Stimulated activated CD8-positive, alpha-beta memory T cell treated with anti-CD3 and anti-CD28 coated beads, Interleukin-7, amount 100 ng/mL, for 24 hours (primary cell): ENCODE results near the gene THOC6.
"Not testable (repeated sequence)": the region's sequence is repeated elsewhere in the genome, so short reads cannot be mapped to it uniquely, and the experiment has no call there.

Source experiments
- DNase-seq: peaks from one replicate; pipeline ENCODE4 v3.0.0-alpha.2; 2020; ENCODE audit warnings: low read depth

Gene THOC6

DNA sequence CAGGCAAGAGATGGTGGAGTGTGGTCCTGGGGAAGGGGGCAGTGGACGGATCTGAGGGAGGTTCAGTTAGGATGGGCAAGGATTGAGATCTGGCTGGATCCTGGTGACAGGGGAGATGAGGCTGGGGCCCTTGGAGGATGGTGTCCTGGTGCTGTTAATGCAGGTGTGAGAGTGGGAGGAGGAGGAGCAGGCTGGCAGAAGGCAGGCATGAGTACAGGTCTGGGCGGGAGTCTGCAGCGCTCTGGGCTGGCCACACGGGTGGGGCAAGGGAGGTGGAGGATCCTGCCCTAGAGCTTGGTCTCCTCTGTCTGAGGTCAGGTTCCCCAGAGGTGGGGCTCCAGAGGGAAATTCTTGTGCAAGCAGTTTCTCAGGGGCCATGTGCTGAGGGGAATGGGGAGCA is 48.3 kb downstream of the THOC6 start:
- not testable (repeated sequence) for DNase-seq

DNA sequence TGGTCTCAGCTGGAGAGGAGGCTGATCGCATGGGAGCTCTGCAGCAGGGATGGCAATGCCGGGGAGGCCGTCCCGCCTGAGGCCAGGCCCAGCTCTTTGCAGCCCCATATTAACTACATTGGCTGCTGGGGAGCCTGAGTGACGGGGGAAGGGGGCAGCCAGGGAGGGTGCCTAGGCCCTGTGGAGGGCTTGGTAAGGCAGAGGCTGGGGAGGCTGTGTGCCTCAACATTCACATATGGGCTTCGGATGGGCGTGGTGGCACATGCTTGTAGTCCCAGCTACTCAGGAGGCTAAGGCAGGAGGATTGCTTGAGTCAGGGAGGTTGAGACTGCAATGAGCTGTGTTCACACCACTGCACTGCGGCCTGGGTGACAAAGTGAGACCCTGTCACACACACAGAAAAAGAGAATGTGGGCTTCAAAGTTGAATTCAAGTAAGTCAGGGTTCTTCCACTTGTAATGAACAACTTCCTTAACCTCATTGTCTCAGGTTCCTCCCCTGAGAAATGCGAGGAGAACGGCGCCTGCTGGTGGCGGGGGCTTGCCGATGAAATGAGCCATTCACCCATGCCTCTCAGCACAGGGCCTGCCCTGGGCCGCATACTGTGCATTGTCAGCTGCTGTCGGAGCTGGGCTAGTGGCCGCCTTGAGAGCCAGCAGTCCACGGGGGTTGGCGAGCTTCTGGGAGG is 48.9 kb downstream of the THOC6 start:
- not testable (repeated sequence) for DNase-seq

DNA sequence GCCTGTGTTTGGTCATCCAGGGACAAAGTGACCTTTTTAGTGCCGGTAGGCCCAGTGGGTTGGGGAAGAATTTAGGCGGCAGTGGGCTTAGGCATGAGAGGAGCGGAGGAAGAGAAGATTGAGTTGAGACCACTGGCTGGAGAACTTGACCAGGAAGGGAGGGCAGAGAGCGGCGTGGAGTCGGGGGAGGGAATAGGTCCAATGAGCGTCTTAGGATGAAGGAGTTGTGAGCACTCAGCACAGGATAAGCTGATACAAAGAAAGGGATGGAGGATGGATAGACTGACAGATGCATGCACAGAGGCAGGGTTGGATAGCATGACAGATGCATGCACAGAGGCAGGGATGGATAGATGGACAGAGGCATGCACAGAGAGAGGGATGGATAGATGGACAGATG is 49.6 kb downstream of the THOC6 start:
- no peak for DNase-seq

DNA sequence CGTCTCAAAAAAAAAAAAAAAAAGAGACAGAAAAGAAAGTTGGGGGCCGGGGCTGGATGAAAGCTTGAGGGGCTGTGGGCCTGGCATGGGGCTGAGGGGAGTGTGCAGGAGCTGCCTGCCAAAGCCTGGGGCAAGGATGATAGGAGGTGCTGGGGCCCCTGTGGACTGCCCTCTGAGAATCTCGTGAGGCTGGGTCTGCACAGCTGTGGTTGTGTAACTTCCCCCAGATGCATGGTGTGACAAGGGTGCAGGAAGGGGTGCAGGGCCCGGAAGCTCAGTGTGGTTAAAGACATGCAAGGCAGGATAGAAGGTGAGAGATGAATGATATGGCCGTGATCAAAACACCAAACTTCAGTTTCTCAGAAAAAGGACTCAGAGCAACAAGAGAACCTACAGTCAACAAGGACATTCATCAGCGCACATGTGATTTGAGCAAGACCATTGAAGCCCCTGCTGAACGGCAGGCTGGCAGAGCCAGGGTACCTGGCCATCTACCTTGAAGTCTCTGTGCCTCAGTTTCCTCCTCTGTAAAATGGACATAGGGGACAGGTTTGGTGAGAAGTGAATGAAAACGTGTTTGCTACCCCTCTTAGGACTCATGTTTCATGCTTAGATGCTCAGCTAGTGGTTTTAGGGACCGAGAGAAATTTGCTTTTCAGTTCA is 51.2 kb downstream of the THOC6 start:
- no peak for DNase-seq

DNA sequence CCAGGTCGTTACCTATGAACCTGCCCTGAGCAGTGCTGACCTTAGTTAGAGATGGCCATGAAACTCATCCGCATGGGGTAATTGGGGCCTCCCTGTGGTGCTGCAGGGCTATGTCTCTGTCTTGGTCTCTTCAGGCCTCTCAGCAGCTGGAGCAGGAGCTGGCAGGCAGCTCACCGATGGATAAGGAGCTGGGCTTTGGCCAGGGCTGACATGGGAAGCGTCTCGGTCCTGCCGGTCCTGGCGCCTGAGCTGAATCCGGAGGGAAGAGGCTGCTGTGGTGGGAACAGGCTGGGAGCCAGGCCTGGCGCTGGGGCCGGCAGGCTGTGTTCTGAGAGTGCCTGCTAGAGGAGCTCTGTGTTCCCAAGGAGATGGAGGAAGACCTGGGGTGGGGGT is 51.7 kb downstream of the THOC6 start:
- no peak for DNase-seq

DNA sequence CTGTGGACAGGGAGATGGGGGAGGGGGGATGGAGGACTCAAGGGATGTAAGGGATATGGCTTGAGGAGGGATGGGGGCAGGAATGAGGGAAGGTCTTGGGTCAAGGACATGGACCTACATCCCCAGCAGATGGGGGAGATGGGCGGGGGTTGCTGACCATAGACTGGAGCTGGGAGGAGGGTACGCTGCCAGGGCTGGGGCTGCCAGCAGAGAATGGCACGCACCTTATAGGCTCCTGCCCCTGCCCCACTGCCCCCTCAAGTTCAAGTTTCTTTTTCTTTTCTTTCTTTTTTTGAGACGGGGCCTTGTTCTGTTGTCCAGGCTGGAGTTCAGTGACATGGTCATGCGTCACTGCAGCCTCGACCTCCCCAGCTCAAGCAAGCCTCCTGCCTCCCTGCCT is 52.1 kb downstream of the THOC6 start:
- DNase-seq, result not testable (repeated sequence)

DNA sequence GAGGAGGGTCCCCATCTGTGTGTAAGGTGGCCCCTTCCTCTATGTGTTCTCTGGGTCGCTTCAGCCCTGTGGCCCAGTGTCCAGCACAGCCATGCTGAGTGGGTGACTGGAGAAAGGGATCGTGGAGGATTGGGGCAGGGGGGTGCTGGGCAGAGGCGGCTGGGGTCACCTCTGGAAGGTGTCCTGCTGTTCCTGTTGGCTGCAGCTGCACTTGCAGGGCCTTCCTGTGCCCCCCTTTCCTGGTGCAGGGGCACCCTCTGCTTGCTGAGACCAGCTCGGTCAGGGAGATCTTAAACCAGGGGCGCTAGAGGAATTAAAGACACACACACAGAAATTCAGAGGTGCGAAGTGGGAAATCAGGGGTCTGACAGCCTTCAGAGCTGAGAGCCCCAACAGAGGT is 52.7 kb downstream of the THOC6 start:
- DNase-seq, result no peak
